ENCODE measurements around the gene FZD2. TPM values are rescaled to one million over a fixed set of nuclear protein-coding genes. Genes with fewer than 3 reads are reported as not detected.
"Not testable (repeated sequence)": the region's sequence is repeated elsewhere in the genome, so short reads cannot be mapped to it uniquely, and the experiment has no call there.

The FZD2 gene
- total and polyA plus RNA-seq, 8 donors: 9.8 to 36.7 (median 26.1) TPM

GRCh38 chr17:44533533-44534246 lies 23.6 kb upstream of the FZD2 start:
- TF ChIP-seq CTCF (IDR thresholded peaks at IDR 0.05): peak; percentile 92 to 96
- peak overlapping the region; percentile 20 to 70 for H3K27ac ChIP-seq
- no peak overlapping the region for H3K4me3 ChIP-seq
- H3K27me3 ChIP-seq: peaks cover 0 to 9% of the 10 kb centered on the region in 2 donors
- peaks cover 0 to 16% of the 10 kb centered on the region in 2 donors for H3K4me1 ChIP-seq
- H3K36me3 ChIP-seq: no peaks in the 10 kb centered on the region
- intact Hi-C loops (cut with DNase I): loop anchor here in 1 of 2 donors (5.0 kb wide), 1 partner anchor 99 kb away; no protein-coding TSS in a partner anchor
- peak; percentile 87 to 94 (median 90) for DNase-seq
- ATAC-seq: peak; percentile 95
- no peaks in the 10 kb centered on the region for H3K9me3 ChIP-seq

DNA sequence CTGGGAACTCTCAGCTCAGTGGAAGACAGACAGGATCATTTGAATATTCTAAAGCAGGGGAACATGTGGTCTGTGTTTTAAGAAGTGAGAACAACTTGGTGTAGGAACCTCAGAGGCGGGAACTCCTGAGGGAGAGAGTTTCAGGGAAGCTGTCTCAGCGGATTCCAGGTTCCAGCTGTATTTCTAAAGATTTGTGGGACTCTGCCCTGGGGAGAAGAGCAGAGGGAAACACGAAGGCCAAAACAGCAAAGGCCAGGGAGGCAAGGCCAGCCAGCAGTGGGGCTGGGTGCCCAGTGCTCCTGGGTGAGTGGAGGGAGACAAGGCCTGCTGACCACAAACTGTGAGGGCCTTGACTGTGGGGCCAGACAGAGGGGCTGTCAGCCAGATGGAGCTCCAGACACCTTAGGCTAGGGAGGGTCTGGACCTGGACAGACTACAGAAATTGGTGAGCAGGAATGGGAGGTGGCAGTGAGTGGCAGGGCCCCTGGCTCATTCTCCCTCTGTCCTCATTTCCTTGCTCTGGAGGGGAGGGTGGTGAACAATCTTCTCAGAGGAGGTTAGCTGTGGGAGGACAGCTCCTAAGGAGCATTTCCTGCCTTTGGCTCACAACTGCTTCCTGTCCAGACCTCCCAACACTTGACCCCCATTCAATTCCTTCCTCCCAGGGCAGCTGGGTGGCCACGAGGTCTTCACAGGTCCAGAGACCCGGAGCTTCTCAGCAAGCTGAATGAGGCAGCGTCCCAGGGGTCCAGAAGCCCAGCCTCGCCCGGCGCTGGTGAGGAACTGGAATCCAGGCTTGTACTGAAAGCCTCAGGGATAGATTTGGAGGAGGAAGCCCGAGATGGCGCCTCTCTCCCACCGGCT lies 21.0 kb upstream of the FZD2 start:
- ATAC-seq (peak; percentile 12), DNase-seq (no peak)
- intact Hi-C loops (cut with DNase I): no loop called here
- Histone ChIP-seq H3K9me3 (no peaks in the 10 kb centered on the region), H3K4me3 (no peak overlapping the region), H3K27ac (peak overlapping the region; percentile 33 to 74), H3K4me1 (peaks cover 0 to 16% of the 10 kb centered on the region in 2 donors), H3K27me3 (peaks cover 0 to 32% of the 10 kb centered on the region in 2 donors), H3K36me3 (no peaks in the 10 kb centered on the region)
- TF ChIP-seq CTCF (IDR thresholded peaks at IDR 0.05): no peak

DNA sequence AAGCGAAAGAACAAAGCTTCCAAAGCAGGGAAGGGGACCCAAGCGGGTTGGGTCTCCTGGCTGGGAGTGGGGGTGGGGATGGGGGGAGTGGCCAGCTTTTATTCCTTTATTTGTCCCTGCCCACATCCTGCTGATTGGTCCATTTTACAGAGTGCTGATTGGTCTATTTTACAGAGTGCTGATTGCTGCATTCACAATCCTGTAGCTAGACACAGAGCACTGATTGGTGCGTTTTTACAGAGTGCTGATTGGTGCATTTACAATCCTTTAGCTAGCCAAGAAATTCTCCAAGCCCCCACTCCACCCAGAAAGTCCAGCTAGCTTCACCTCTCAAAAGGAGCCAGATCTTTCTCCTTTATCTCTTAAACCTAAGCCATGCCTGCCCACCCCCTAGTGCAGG lies 19.4 kb upstream of the FZD2 start:
- not testable (repeated sequence) for ATAC-seq

GRCh38 chr17:44539673-44540072 lies 17.6 kb upstream of the FZD2 start:
- Histone ChIP-seq H3K9me3 (no peaks in the 10 kb centered on the region), H3K4me3 (no peak overlapping the region), H3K27ac (no peak overlapping the region), H3K27me3 (peaks cover 0 to 40% of the 10 kb centered on the region in 2 donors), H3K36me3 (no peaks in the 10 kb centered on the region), H3K4me1 (peaks cover 6 to 9% of the 10 kb centered on the region in 2 donors)
- no peak for TF ChIP-seq CTCF (IDR thresholded peaks at IDR 0.05)
- ATAC-seq (no peak), DNase-seq (no peak)
- intact Hi-C loops (cut with DNase I): no loop called here

More for the DNA sequence above, 19.4 kb upstream of the FZD2 start:
- intact Hi-C loops (cut with DNase I); H3K9me3 ChIP-seq; H3K36me3 ChIP-seq; H3K4me3 ChIP-seq; DNase-seq; H3K27ac ChIP-seq: not testable (repeated sequence)
- Histone ChIP-seq H3K27me3 (peaks cover 0 to 40% of the 10 kb centered on the region in 2 donors), H3K4me1 (peaks cover 2 to 16% of the 10 kb centered on the region in 2 donors)

- intact Hi-C loops (cut with DNase I): no loop called here
- no peak for TF ChIP-seq CTCF (IDR thresholded peaks at IDR 0.05)
- H3K4me1 ChIP-seq: peaks cover 6 to 9% of the 10 kb centered on the region in 2 donors
- no peak for ATAC-seq
- H3K27me3 ChIP-seq: peaks cover 0 to 40% of the 10 kb centered on the region in 2 donors
- DNase-seq: no peak
- no peak overlapping the region for H3K27ac ChIP-seq
- no peaks in the 10 kb centered on the region for H3K36me3 ChIP-seq
- no peak overlapping the region for H3K4me3 ChIP-seq
- H3K9me3 ChIP-seq: no peaks in the 10 kb centered on the region
Measured at GRCh38 chr17:44540246-44541084, 16.8 kb upstream of the FZD2 start.

Data from left lung (tissue), 10 donors.